HepG2 (cell line): ENCODE data around the gene HECTD4. TPM values are rescaled to one million over a fixed set of nuclear protein-coding genes. Genes with fewer than 3 reads are reported as not detected.

Source experiments
- CHD4 ChIP-seq: fragments of 200-600 bp; sonication (generic); IDR thresholded peaks from 2 replicates; pipeline ENCODE4 v1.7.0; 2017; ENCODE audit warnings: mild to moderate bottlenecking, low read length, borderline replicate concordance
- REXO4 ChIP-seq: sonication (generic); formaldehyde crosslinking; IDR thresholded peaks from 2 replicates; pipeline ENCODE4 v1.8.0; 2022; ENCODE audit warnings: missing genetic modification reagents, mild to moderate bottlenecking, borderline replicate concordance
- SETDB1 ChIP-seq: sonication (generic); formaldehyde crosslinking; IDR thresholded peaks from 2 replicates; pipeline ENCODE4 v1.5.1; 2020; ENCODE audit warnings: missing genetic modification reagents, mild to moderate bottlenecking, borderline replicate concordance
- SIN3A ChIP-seq: IDR thresholded peaks from 2 replicates; pipeline ENCODE4 v1.6.1; 2011; ENCODE audit warnings: low read depth, mild to moderate bottlenecking, control low read depth, low read length, borderline replicate concordance
- ZNF121 ChIP-seq: sonication (generic); formaldehyde crosslinking; IDR thresholded peaks from 2 replicates; pipeline ENCODE4 v1.5.0; 2020; ENCODE audit warnings: mild to moderate bottlenecking, missing genetic modification reagents
- ZNF350 ChIP-seq: sonication (generic); formaldehyde crosslinking; IDR thresholded peaks from 2 replicates; pipeline ENCODE4 v1.4.0; 2020; ENCODE audit warnings: mild to moderate bottlenecking, low read depth, missing genetic modification reagents, borderline replicate concordance
- polyA plus RNA-seq, 8 experiments: library from polyadenylated mRNA; depleted of rRNA in 3 of 8; stranded (reverse) in 7 of 8; unstranded in 1 of 8; fragments of >200 nt; fragmentation: Illumina TruSeq in 4 of 8; extraction: Trizol in 4 of 8; gene quantifications; 2 replicates each; pipeline versions ENCODE4 v1.2.1 to v1.2.3, GENCODE V29; 2011 to 2016; ENCODE audit warnings: low read depth in 4 of 8, missing spikeins in 1 of 8, mixed read lengths in 1 of 8; ENCODE audit not compliant: insufficient read depth in 1 of 8
- total RNA-seq, 5 experiments: library from RNA; depleted of rRNA; stranded (reverse); fragments of >200 nt; fragmentation: Illumina TruSeq; extraction: Trizol; gene quantifications; 2 replicates each; pipeline ENCODE4 v1.2.3, GENCODE V29; 2016; ENCODE audit warnings: low read depth in 1 of 5
- TF ChIP-seq, protein P1 (sequence below): sonication (generic); formaldehyde crosslinking; IDR thresholded peaks from 2 replicates; pipeline ENCODE4 v1.4.0; 2020; ENCODE audit warnings: missing genetic modification reagents
- TF ChIP-seq, protein P2 (sequence below): sonication (generic); formaldehyde crosslinking; IDR thresholded peaks from 2 replicates; pipeline ENCODE4 v1.5.0; 2020; ENCODE audit warnings: mild to moderate bottlenecking, missing genetic modification reagents, borderline replicate concordance
- TF ChIP-seq, protein P3 (sequence below): sonication (generic); formaldehyde crosslinking; conservative IDR thresholded peaks from 2 replicates; pipeline ENCODE4 v1.8.0; 2022; ENCODE audit warnings: mild to moderate bottlenecking, moderate library complexity, missing genetic modification reagents
- TF ChIP-seq, protein P4 (sequence below): sonication (generic); formaldehyde crosslinking; IDR thresholded peaks from 2 replicates; pipeline ENCODE4 v1.9.0; 2022; ENCODE audit warnings: low read depth, missing genetic modification reagents

The HECTD4 gene
- total and polyA plus RNA-seq, 2 of the 13 experiments (the other 11 are each of a cell fraction or from before 2014, with no cell fraction given): 9.0 to 11.4 TPM

DNA sequence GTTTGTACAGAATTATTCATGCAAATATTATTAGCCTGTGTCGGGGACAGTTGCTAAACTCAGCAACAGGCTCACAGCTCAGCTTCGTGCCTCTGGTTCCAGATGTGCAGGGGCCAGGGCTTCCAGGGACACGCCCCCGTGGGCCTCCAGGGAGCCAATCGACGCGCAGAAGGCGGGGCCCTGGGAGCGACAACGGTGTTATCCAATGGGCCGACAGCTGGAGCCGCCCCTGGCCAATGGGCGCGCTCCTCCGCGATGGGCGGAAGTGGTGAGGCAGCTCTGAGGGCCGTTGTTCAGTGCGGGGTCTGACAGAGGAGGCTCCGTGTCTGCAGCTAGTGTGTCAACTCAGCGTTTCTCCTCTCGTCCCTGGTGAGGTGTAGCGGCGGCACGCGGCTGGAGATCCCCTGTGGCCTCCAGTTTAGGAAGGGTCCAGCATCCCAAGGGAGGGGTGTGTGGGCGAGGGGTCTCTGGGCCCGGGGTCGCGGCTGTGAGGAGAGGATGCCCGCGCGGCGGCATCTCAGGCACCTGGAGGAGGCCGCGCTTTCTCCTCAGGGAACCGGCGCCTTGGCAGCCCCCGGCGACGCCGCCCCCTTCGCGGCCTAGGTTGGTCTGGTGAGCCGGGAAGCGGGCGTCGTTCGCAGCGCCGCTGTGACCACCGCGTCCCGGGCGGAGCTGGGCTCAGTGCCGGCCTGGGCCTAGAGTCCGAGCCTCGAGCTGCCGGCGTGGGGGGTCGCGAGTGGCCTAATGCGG lies 256.8 kb downstream of the HECTD4 start, which contains the start of gene TRAFD1 (continued):
- TF ChIP-seq, protein P1, sequence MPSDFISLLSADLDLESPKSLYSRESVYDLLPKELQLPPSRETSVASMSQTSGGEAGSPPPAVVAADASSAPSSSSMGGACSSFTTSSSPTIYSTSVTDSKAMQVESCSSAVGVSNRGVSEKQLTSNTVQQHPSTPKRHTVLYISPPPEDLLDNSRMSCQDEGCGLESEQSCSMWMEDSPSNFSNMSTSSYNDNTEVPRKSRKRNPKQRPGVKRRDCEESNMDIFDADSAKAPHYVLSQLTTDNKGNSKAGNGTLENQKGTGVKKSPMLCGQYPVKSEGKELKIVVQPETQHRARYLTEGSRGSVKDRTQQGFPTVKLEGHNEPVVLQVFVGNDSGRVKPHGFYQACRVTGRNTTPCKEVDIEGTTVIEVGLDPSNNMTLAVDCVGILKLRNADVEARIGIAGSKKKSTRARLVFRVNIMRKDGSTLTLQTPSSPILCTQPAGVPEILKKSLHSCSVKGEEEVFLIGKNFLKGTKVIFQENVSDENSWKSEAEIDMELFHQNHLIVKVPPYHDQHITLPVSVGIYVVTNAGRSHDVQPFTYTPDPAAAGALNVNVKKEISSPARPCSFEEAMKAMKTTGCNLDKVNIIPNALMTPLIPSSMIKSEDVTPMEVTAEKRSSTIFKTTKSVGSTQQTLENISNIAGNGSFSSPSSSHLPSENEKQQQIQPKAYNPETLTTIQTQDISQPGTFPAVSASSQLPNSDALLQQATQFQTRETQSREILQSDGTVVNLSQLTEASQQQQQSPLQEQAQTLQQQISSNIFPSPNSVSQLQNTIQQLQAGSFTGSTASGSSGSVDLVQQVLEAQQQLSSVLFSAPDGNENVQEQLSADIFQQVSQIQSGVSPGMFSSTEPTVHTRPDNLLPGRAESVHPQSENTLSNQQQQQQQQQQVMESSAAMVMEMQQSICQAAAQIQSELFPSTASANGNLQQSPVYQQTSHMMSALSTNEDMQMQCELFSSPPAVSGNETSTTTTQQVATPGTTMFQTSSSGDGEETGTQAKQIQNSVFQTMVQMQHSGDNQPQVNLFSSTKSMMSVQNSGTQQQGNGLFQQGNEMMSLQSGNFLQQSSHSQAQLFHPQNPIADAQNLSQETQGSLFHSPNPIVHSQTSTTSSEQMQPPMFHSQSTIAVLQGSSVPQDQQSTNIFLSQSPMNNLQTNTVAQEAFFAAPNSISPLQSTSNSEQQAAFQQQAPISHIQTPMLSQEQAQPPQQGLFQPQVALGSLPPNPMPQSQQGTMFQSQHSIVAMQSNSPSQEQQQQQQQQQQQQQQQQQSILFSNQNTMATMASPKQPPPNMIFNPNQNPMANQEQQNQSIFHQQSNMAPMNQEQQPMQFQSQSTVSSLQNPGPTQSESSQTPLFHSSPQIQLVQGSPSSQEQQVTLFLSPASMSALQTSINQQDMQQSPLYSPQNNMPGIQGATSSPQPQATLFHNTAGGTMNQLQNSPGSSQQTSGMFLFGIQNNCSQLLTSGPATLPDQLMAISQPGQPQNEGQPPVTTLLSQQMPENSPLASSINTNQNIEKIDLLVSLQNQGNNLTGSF (CRISPR knock-in tag): 0 out of 2 replicates have a peak, but pooled peaks have one; percentile 36
- no peak for TF ChIP-seq ZNF121
- TF ChIP-seq CHD4: no peak
- no peak for TF ChIP-seq REXO4 (CRISPR knock-in tag)
- TF ChIP-seq, protein P2, sequence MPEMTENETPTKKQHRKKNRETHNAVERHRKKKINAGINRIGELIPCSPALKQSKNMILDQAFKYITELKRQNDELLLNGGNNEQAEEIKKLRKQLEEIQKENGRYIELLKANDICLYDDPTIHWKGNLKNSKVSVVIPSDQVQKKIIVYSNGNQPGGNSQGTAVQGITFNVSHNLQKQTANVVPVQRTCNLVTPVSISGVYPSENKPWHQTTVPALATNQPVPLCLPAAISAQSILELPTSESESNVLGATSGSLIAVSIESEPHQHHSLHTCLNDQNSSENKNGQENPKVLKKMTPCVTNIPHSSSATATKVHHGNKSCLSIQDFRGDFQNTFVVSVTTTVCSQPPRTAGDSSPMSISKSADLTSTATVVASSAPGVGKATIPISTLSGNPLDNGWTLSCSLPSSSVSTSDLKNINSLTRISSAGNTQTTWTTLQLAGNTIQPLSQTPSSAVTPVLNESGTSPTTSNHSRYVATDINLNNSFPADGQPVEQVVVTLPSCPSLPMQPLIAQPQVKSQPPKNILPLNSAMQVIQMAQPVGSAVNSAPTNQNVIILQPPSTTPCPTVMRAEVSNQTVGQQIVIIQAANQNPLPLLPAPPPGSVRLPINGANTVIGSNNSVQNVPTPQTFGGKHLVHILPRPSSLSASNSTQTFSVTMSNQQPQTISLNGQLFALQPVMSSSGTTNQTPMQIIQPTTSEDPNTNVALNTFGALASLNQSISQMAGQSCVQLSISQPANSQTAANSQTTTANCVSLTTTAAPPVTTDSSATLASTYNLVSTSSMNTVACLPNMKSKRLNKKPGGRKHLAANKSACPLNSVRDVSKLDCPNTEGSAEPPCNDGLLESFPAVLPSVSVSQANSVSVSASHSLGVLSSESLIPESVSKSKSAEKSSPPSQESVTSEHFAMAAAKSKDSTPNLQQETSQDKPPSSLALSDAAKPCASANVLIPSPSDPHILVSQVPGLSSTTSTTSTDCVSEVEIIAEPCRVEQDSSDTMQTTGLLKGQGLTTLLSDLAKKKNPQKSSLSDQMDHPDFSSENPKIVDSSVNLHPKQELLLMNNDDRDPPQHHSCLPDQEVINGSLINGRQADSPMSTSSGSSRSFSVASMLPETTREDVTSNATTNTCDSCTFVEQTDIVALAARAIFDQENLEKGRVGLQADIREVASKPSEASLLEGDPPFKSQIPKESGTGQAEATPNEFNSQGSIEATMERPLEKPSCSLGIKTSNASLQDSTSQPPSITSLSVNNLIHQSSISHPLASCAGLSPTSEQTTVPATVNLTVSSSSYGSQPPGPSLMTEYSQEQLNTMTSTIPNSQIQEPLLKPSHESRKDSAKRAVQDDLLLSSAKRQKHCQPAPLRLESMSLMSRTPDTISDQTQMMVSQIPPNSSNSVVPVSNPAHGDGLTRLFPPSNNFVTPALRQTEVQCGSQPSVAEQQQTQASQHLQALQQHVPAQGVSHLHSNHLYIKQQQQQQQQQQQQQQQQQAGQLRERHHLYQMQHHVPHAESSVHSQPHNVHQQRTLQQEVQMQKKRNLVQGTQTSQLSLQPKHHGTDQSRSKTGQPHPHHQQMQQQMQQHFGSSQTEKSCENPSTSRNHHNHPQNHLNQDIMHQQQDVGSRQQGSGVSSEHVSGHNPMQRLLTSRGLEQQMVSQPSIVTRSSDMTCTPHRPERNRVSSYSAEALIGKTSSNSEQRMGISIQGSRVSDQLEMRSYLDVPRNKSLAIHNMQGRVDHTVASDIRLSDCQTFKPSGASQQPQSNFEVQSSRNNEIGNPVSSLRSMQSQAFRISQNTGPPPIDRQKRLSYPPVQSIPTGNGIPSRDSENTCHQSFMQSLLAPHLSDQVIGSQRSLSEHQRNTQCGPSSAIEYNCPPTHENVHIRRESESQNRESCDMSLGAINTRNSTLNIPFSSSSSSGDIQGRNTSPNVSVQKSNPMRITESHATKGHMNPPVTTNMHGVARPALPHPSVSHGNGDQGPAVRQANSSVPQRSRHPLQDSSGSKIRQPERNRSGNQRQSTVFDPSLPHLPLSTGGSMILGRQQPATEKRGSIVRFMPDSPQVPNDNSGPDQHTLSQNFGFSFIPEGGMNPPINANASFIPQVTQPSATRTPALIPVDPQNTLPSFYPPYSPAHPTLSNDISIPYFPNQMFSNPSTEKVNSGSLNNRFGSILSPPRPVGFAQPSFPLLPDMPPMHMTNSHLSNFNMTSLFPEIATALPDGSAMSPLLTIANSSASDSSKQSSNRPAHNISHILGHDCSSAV: no peak
- TF ChIP-seq SETDB1 (CRISPR knock-in tag): no peak
- TF ChIP-seq, protein P3, sequence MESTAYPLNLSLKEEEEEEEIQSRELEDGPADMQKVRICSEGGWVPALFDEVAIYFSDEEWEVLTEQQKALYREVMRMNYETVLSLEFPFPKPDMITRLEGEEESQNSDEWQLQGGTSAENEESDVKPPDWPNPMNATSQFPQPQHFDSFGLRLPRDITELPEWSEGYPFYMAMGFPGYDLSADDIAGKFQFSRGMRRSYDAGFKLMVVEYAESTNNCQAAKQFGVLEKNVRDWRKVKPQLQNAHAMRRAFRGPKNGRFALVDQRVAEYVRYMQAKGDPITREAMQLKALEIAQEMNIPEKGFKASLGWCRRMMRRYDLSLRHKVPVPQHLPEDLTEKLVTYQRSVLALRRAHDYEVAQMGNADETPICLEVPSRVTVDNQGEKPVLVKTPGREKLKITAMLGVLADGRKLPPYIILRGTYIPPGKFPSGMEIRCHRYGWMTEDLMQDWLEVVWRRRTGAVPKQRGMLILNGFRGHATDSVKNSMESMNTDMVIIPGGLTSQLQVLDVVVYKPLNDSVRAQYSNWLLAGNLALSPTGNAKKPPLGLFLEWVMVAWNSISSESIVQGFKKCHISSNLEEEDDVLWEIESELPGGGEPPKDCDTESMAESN (CRISPR knock-in tag): peak; percentile 78
- TF ChIP-seq SIN3A: peak; percentile 92; the same call in 1 of the 2 replicates
- TF ChIP-seq, protein P4, sequence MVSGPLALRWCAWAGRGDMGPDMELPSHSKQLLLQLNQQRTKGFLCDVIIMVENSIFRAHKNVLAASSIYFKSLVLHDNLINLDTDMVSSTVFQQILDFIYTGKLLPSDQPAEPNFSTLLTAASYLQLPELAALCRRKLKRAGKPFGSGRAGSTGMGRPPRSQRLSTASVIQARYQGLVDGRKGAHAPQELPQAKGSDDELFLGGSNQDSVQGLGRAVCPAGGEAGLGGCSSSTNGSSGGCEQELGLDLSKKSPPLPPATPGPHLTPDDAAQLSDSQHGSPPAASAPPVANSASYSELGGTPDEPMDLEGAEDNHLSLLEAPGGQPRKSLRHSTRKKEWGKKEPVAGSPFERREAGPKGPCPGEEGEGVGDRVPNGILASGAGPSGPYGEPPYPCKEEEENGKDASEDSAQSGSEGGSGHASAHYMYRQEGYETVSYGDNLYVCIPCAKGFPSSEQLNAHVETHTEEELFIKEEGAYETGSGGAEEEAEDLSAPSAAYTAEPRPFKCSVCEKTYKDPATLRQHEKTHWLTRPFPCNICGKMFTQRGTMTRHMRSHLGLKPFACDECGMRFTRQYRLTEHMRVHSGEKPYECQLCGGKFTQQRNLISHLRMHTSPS: no peak
- peak; percentile 81 for TF ChIP-seq ZNF350
